ENCODE measurements around the gene CFAP52. TPM values are rescaled to one million over a fixed set of nuclear protein-coding genes. Genes with fewer than 3 reads are reported as not detected.
"Not testable (repeated sequence)": the region's sequence is repeated elsewhere in the genome, so short reads cannot be mapped to it uniquely, and the experiment has no call there.

CFAP52 gene
- total RNA-seq: not detected

GRCh38 chr17:9576521-9577372 lies at the start of gene CFAP52:
Gene CFAP52, plus strand, starts transcription at chr17:9576642. Its CDS starts 54 bp downstream, at chr17:9576696.
- DNase-seq (ENCODE audit: low spot score): peak; percentile 81

- DNase-seq (ENCODE audit: low spot score): no peak
These were observed 48.7 kb upstream of the CFAP52 start for GRCh38 chr17:9527788-9528187.

GRCh38 chr17:9529033-9529700 lies 47.3 kb upstream of the CFAP52 start:
- DNase-seq (ENCODE audit: low spot score): no peak

- DNase-seq (ENCODE audit: low spot score): no peak
These were observed 45.4 kb upstream of the CFAP52 start for GRCh38 chr17:9531034-9531433.

- no peak for DNase-seq (ENCODE audit: low spot score)
These were observed 43.7 kb upstream of the CFAP52 start for GRCh38 chr17:9532715-9533114.

GRCh38 chr17:9533441-9533840 lies 43.0 kb upstream of the CFAP52 start:
- no peak for DNase-seq (ENCODE audit: low spot score)

GRCh38 chr17:9536061-9536460 lies 40.4 kb upstream of the CFAP52 start:
- DNase-seq (ENCODE audit: low spot score): no peak

GRCh38 chr17:9537177-9537776 lies 39.2 kb upstream of the CFAP52 start:
- DNase-seq (ENCODE audit: low spot score): no peak

GRCh38 chr17:9538626-9539025 lies 37.8 kb upstream of the CFAP52 start:
- no peak for DNase-seq (ENCODE audit: low spot score)

- no peak for DNase-seq (ENCODE audit: low spot score)
These were observed 34.7 kb upstream of the CFAP52 start for GRCh38 chr17:9541718-9542117.

GRCh38 chr17:9544221-9544620 lies 32.2 kb upstream of the CFAP52 start:
- DNase-seq (ENCODE audit: low spot score): no peak

- DNase-seq (ENCODE audit: low spot score): no peak
These were observed 27.2 kb upstream of the CFAP52 start for GRCh38 chr17:9549215-9549614.

- no peak for DNase-seq (ENCODE audit: low spot score)
These were observed 23.3 kb upstream of the CFAP52 start for GRCh38 chr17:9553181-9553580.

- no peak for DNase-seq (ENCODE audit: low spot score)
These were observed 22.8 kb upstream of the CFAP52 start for GRCh38 chr17:9553596-9553995.

- not testable (repeated sequence) for DNase-seq (ENCODE audit: low spot score)
These were observed 21.7 kb upstream of the CFAP52 start for GRCh38 chr17:9554715-9555114.

- no peak for DNase-seq (ENCODE audit: low spot score)
These were observed 19.2 kb upstream of the CFAP52 start for GRCh38 chr17:9557161-9557755.

- DNase-seq (ENCODE audit: low spot score): no peak
These were observed 18.6 kb upstream of the CFAP52 start for GRCh38 chr17:9557857-9558256.

GRCh38 chr17:9564104-9564503 lies 12.3 kb upstream of the CFAP52 start:
- no peak for DNase-seq (ENCODE audit: low spot score)

GRCh38 chr17:9566067-9566466 lies 10.4 kb upstream of the CFAP52 start:
- no peak for DNase-seq (ENCODE audit: low spot score)

GRCh38 chr17:9566739-9567138 lies 9.7 kb upstream of the CFAP52 start:
- DNase-seq (ENCODE audit: low spot score): not testable (repeated sequence)

- DNase-seq (ENCODE audit: low spot score): no peak
These were observed 8.4 kb upstream of the CFAP52 start for GRCh38 chr17:9568004-9568403.

GRCh38 chr17:9568957-9569588 lies 7.4 kb upstream of the CFAP52 start:
- DNase-seq (ENCODE audit: low spot score): no peak

Data from mucosa of gallbladder (tissue), 1 donor.